OCI-LY7 (cell line): ENCODE results near the gene IGSF23. TPM values are rescaled to one million over a fixed set of nuclear protein-coding genes. Genes with fewer than 3 reads are reported as not detected.
"Not testable (repeated sequence)": the region's sequence is repeated elsewhere in the genome, so short reads cannot be mapped to it uniquely, and the experiment has no call there.

Source experiments
- BruUV-seq: library from RNA; stranded (reverse); fragments of 400-500 nt; replicated peaks from 2 replicates; lab custom pipeline; 2021; lab: Mats Ljungman, UMichigan
- CTCF ChIA-PET: fragments of 300-600 bp; sonication (Branson Sonifier 250); formaldehyde crosslinking; loops from one replicate; lab custom pipeline; 2022; ENCODE audit warnings: antibody characterized with exemption; ENCODE audit not compliant: unreplicated experiment; lab: Charles Lee
- POLR2A ChIA-PET: fragments of 300-600 bp; sonication (Branson Sonifier 250); formaldehyde crosslinking; loops from one replicate; lab custom pipeline; 2022; ENCODE audit warnings: antibody characterized with exemption; lab: Charles Lee
- DNase-seq: peaks from one replicate; pipeline ENCODE4 v3.0.0-alpha.2; 2015; ENCODE audit warnings: low spot score
- H2AFZ ChIP-seq: fragments of 200-600 bp; sonication (generic), shearing (Covaris generic); 2 replicates; pipeline ENCODE4 v1.6.1; 2014; ENCODE audit warnings: mild to moderate bottlenecking, antibody characterized with exemption, low read length, moderate library complexity
- H3K27ac ChIP-seq: fragments of 200-600 bp; sonication (generic); 2 replicates; pipeline ENCODE4 v1.5.1; 2014; ENCODE audit warnings: mixed run types, low read depth, mild to moderate bottlenecking, moderate library complexity, low read length, inconsistent platforms; ENCODE audit not compliant: poor library complexity, severe bottlenecking
- H3K36me3 ChIP-seq: fragments of 200-600 bp; sonication (generic); 2 replicates; pipeline ENCODE4 v1.6.1; 2014; ENCODE audit warnings: mild to moderate bottlenecking, antibody characterized with exemption, low read length, moderate library complexity, mixed read lengths; ENCODE audit not compliant: insufficient read depth
- H3K4me1 ChIP-seq: fragments of 200-600 bp; sonication (generic); 2 replicates; pipeline ENCODE4 v1.5.1; 2014; ENCODE audit warnings: mild to moderate bottlenecking, low read length; ENCODE audit not compliant: insufficient read depth, poor library complexity, severe bottlenecking
- H3K4me2 ChIP-seq: fragments of 200-600 bp; sonication (generic); 2 replicates; pipeline ENCODE4 v1.6.1; 2014; ENCODE audit warnings: mild to moderate bottlenecking, low read length
- H3K4me3 ChIP-seq: fragments of 200-600 bp; sonication (generic); 2 replicates; pipeline ENCODE4 v1.5.1; 2014; ENCODE audit warnings: mild to moderate bottlenecking, low read depth, low read length; ENCODE audit not compliant: poor library complexity, severe bottlenecking
- H3K79me2 ChIP-seq: fragments of 200-600 bp; sonication (generic); 2 replicates; pipeline ENCODE4 v1.6.1; 2016; ENCODE audit warnings: low read depth, mild to moderate bottlenecking, low read length, moderate library complexity, mixed read lengths; ENCODE audit not compliant: insufficient read depth
- H3K9me2 ChIP-seq: fragments of 200-600 bp; sonication (generic); 2 replicates; pipeline ENCODE4 v1.6.1; 2016; ENCODE audit warnings: mild to moderate bottlenecking, low read length, mixed read lengths; ENCODE audit not compliant: insufficient read depth
- H3K9me3 ChIP-seq: fragments of 200-600 bp; sonication (generic); 2 replicates; pipeline ENCODE4 v1.6.1; 2014; ENCODE audit warnings: mild to moderate bottlenecking, mixed run types, low read length, mixed read lengths
- H4K20me1 ChIP-seq: fragments of 200-600 bp; sonication (generic); 2 replicates; pipeline ENCODE4 v1.6.1; 2014; ENCODE audit warnings: mild to moderate bottlenecking, antibody characterized with exemption, low read length, moderate library complexity, mixed read lengths; ENCODE audit not compliant: insufficient read depth
- EZH2phosphoT487 ChIP-seq: fragments of 200-600 bp; sonication (generic); IDR thresholded peaks from 2 replicates; pipeline ENCODE4 v1.6.1; 2018; ENCODE audit warnings: low read depth, borderline replicate concordance, mild to moderate bottlenecking, mixed run types, antibody characterized with exemption, low read length, moderate library complexity, mixed read lengths
- intact Hi-C: fragments of 100-400 bp; cut with micrococcal nuclease; formaldehyde crosslinking; loops from one replicate; pipeline ENCODE4 v1.10.0; 2022; ENCODE audit not compliant: unreplicated experiment
- total RNA-seq, 2 experiments: library from RNA; depleted of rRNA in 1 of 2; stranded (reverse); fragments of >200 nt in 1 of 2; shearing (Covaris generic) in 1 of 2; gene quantifications; 2 replicates each; pipeline ENCODE4 v1.2.3, GENCODE V29; 2014 to 2022
- TF ChIP-seq, protein P1 (sequence below): fragments of 200-600 bp; sonication (generic); conservative IDR thresholded peaks from 2 replicates; pipeline ENCODE4 v1.5.1; 2014; ENCODE audit warnings: mild to moderate bottlenecking, antibody characterized with exemption, low read length, moderate library complexity, mixed read lengths

The IGSF23 gene
- total RNA-seq, 2 experiments from 2014 or later: not detected

DNA sequence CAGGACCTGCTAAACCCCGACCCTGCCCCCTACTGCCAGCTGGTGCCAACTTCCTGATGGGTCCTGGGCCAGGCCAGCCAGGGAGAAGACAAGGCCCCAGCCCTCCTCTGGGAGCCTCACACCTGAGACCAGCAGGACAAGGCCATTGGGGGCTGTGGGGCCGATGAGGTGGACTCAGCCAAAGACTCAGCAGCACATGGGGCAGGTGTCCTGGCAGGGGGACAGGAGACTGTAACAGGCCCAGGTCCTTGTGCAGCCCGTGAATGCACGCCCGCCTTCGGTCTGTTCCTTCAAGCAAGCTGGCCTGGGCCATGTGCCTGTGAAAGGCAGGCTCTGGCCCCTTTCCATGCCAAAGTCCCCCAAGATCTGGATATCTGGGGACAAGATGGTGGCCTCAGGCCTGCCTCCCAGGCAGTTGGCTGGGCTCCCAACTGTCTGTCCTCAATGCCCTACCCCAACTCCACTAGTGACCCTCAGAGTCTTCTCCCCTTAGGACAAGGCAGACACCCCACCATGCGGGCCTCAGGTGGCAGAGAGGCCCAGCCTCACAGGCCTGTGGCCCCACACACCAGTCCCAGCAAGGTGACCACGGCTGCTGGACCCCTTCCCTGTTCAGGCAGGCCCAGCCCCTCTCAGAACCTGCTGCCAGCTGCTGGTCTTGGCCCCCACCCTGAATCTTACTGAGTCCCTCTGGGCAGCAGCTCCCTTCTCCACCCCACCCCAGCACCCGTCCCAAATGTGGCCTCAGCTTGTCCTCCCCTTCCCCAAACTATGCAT, 70.3 kb downstream of the IGSF23 start:
- POLR2A ChIA-PET: no interaction called here
- CTCF ChIA-PET: no interaction called here
- H3K9me3 ChIP-seq: no peaks in the 10 kb centered on the region
- no peaks in the 10 kb centered on the region for H3K36me3 ChIP-seq
- no peak overlapping the region for H3K4me3 ChIP-seq
- no peaks in the 10 kb centered on the region for H3K79me2 ChIP-seq
- H3K9me2 ChIP-seq: no peaks in the 10 kb centered on the region
- no TSS peak for BruUV-seq
- intact Hi-C loops: no loop called here
- peaks cover 16% of the 10 kb centered on the region for H3K4me1 ChIP-seq
- H3K27ac ChIP-seq: no peak overlapping the region
- DNase-seq: no peak
- no peak overlapping the region for H3K4me2 ChIP-seq
- no peak overlapping the region for H2AFZ ChIP-seq
- TF ChIP-seq, protein P1, sequence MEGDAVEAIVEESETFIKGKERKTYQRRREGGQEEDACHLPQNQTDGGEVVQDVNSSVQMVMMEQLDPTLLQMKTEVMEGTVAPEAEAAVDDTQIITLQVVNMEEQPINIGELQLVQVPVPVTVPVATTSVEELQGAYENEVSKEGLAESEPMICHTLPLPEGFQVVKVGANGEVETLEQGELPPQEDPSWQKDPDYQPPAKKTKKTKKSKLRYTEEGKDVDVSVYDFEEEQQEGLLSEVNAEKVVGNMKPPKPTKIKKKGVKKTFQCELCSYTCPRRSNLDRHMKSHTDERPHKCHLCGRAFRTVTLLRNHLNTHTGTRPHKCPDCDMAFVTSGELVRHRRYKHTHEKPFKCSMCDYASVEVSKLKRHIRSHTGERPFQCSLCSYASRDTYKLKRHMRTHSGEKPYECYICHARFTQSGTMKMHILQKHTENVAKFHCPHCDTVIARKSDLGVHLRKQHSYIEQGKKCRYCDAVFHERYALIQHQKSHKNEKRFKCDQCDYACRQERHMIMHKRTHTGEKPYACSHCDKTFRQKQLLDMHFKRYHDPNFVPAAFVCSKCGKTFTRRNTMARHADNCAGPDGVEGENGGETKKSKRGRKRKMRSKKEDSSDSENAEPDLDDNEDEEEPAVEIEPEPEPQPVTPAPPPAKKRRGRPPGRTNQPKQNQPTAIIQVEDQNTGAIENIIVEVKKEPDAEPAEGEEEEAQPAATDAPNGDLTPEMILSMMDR: no peak
- TF ChIP-seq EZH2phosphoT487: no peak
- no peaks in the 10 kb centered on the region for H4K20me1 ChIP-seq

DNA sequence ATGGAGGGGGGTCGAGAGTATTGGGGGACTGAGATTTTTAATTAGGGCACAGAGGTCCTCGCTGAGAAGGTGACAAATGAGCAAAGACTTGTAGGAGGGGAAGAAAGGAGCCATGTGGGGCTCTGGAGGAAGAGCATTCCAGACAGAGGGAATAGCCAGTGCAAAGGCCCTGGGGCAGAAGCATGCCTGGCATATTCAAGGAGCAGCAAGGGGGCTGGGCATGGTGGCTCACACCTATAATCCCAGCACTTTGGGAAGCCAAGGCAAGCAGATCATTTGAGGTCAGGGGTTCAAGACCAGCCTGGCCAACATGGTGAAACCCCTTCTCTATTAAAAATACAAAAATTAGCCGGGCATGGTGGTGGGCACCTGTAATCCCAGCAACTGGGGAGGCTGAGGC, 71.0 kb downstream of the IGSF23 start:
- H3K27ac ChIP-seq, intact Hi-C loops, CTCF ChIA-PET, POLR2A ChIA-PET, H3K9me2 ChIP-seq, BruUV-seq, H3K79me2 ChIP-seq, H3K4me2 ChIP-seq, H2AFZ ChIP-seq, H3K36me3 ChIP-seq, DNase-seq, H3K9me3 ChIP-seq, H3K4me3 ChIP-seq, H4K20me1 ChIP-seq: not testable (repeated sequence)
- H3K4me1 ChIP-seq: peaks cover 16% of the 10 kb centered on the region

DNA sequence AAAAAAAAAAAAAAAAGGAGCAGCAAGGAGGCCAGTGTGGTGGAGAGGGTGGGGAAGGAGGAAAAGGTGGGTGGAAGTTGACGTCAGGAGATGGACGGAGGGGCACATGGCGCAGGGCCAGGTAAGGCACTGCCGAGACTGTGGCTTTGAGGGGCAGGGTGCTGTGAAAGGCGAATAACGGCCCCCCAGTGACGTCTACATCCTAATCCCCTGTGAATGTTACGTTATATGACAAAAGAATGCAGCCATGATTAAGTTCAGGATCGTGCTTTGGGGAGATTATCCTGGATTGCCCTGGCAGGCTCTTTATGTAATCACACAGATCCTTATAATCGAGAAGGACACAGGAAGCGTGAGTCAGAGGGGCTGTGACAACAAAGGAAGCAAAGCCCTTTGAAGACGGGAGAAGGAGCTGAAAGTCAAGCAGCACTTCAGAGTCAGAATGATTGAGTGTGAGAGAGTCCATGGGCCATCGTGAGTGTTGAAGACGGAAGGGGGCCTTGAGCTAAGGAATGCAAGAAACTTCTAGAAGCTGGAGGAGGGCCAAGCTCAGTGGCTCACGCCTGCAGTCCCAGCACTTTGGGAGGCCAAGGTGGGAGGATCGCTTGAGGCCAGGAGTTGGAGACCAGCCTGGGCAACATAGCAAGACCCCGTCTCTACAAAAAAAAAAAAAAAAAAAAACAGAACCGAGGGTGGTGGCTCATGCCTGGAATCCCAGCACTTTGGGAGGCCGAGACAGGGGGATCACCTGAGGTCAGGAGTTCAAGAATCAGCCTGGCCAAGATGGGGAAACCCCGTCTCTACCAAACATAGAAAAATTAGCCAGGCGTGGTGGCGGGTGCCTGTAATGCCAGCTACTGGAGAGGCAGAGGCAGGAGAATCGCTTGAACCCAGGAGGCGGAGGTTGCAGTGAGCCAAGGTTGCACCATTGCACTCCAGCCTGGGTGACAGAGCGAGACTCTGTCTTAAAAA, 71.8 kb downstream of the IGSF23 start:
- peaks cover 16% of the 10 kb centered on the region for H3K4me1 ChIP-seq
- intact Hi-C loops: no loop called here
- no peak for DNase-seq
- no peaks in the 10 kb centered on the region for H3K9me2 ChIP-seq
- peak overlapping the region; percentile 45 for H3K4me2 ChIP-seq
- no peaks in the 10 kb centered on the region for H3K36me3 ChIP-seq
- BruUV-seq: no TSS peak
- no peak for TF ChIP-seq EZH2phosphoT487
- TF ChIP-seq, protein P1: no peak
- peak overlapping the region; percentile 48 for H2AFZ ChIP-seq
- no peaks in the 10 kb centered on the region for H3K79me2 ChIP-seq
- no peaks in the 10 kb centered on the region for H3K9me3 ChIP-seq
- ChIA-PET POLR2A (no interaction called here), CTCF (no interaction called here)
- peak overlapping the region; percentile 6 for H3K4me3 ChIP-seq
- H4K20me1 ChIP-seq: no peaks in the 10 kb centered on the region
- H3K27ac ChIP-seq: no peak overlapping the region
